Measurements from ENCODE around the gene ANXA7. TPM values are rescaled to one million over a fixed set of nuclear protein-coding genes. Genes with fewer than 3 reads are reported as not detected.

Gene ANXA7
- 45.6 and 75.9 TPM in 2 replicates for total RNA-seq

GRCh38 chr10:73413528-73414229 is at the start of gene ANXA7:
Gene ANXA7, minus strand, starts transcription at chr10:73414058. Its CDS starts 13,202 bp downstream, at chr10:73400856.

DNA sequence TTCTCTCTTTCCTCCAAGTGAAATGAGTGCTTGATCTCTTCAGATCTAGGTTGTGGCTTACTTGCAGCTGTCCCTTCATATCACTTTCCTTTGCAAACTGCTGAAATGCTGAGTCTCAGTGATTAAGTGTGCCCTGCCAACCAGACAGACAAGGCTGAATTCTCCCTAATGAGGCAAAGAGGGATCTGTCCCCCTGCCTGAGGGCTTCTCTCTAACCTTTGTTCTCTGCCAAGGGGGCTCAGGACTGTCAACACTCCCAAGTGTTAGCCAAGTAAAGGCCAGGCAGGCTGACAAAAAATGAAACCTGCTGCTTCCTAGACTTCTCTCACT is 19.6 kb upstream of the ANXA7 start, which contains the start of gene MSS51:
TSS of gene MSS51 (minus strand) at position 24 of the 330 bp plus-strand sequence. CDS start 5,277 bp downstream, outside the sequence.

DNA sequence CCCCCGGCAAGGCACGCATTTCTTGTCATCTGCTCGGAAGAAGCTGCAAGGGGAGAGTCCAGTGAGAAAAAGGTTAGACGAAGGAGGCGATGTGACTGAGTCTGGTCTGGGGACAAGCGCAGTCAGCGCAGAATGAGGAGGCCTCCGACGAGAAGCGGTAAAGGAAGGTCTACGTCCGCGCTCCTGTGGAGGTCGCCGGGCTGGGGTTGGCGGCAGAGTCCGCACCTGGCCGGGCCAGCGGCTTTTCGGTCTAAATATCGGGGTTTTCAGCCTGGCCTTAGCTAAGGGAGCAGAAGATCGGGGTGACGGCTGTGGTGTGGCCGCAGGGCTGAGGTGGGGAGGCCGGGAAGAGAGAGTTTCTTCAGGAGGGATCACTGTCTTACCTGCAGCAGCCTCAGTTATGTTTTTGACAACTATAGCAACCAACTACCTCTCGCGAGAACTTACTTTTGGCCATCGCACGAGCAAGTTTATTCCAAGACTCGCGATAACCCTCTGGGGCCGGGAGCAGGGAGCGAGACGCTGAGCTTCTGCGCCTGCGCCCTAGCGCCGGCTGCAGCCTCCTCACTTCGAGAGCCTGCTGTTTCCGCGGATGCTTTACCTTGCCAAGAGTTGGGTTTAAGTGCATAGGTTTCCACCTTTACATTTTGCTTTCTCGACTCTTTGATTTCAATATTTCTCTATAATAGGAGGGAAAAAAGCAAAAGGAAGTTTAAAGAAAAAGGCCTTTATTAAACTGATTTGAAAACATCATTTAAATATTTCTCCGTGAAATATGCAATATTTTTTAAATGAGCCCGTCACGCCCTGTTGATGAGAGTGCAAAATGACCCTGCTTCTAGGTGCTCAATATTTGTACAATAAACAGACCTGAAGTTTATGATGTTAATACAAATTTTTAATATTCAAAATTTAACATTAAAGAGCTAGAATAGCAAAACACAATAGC is 55.3 kb downstream of the ANXA7 start, which contains the start of gene CFAP70:
TSS of gene CFAP70 (minus strand) at position 534 of the 949 bp plus-strand sequence. CDS start 4,068 bp downstream, outside the sequence.

Other genes starting within 250 kb of the ANXA7 start
- 22.3 and 28.8 TPM in 2 replicates for gene ECD, start 246.1 kb downstream of the ANXA7 start, total RNA-seq
- 6.9 and 9.6 TPM in 2 replicates for gene FAM149B1, start 245.9 kb downstream of the ANXA7 start, total RNA-seq
- gene DNAJC9, start 166.8 kb downstream of the ANXA7 start, total RNA-seq: 11.3 and 30.8 TPM in 2 replicates
- gene MRPS16, start 161.4 kb downstream of the ANXA7 start, total RNA-seq: 46.5 and 60.0 TPM in 2 replicates
- 0.13 and 0.64 TPM in 2 replicates for gene CFAP70, start 55.2 kb downstream of the ANXA7 start, total RNA-seq
- 0.39 and 0.96 TPM in 2 replicates for gene MSS51, start 19.5 kb upstream of the ANXA7 start, total RNA-seq
- 20.7 and 22.8 TPM in 2 replicates for gene PPP3CB, start 82.0 kb upstream of the ANXA7 start, total RNA-seq
- 5.8 and 6.5 TPM in 2 replicates for gene USP54, start 177.3 kb upstream of the ANXA7 start, total RNA-seq
- gene MYOZ1, start 227.4 kb upstream of the ANXA7 start, total RNA-seq: 0.39 TPM in 1 of 2 replicates, not detected in the other
- gene SYNPO2L, start 242.0 kb upstream of the ANXA7 start, total RNA-seq: 0.08 TPM in 1 of 2 replicates, not detected in the other